Left cardiac atrium (tissue), 4 donors: ENCODE data around the gene LRRC37A3. TPM values are rescaled to one million over a fixed set of nuclear protein-coding genes. Genes with fewer than 3 reads are reported as not detected.
"Not testable (repeated sequence)": the region's sequence is repeated elsewhere in the genome, so short reads cannot be mapped to it uniquely, and the experiment has no call there.

Experiments used
- ATAC-seq, 2 donors: fragments of 200-7000 bp; cut with Tn5 transposase; one replicate each; pipeline ENCODE4 v1.9.1; 2020; ENCODE audit warnings: mild to moderate bottlenecking in 2 of 2, moderate library complexity in 2 of 2
- DNase-seq: peaks from one replicate; pipeline ENCODE4 v3.0.0-alpha.2; 2020
- intact Hi-C, 2 donors: fragments of 100-400 bp; cut with DNase I; formaldehyde crosslinking; loops; one replicate each; pipeline versions ENCODE4 v1.14.1 to v1.15.1; 2022 to 2023
- long read RNA-seq: library from polyadenylated mRNA; unstranded; transcript quantifications from one replicate; pipeline ENCODE4 v2.0.0, GENCODE V29; 2021
- total RNA-seq, 2 donors: library from RNA; stranded (reverse); fragmentation: NEBNext Ultra II Directional; extraction: Animal tissue kit (Norgen Biotek cat#: 25700); gene quantifications; one replicate each; pipeline ENCODE4 v1.2.1, GENCODE V29; 2021
- donor health status: DM: no; HTN: yes; CAD: no.
- donor health status: DM: no; HTN: yes; CAD: no; lungs with severe emphysema.
- donor health status: DM: yes; HTN: yes; CAD: no.
- donor health status: Dilated cardiomyopathy.

LRRC37A3 gene
- 1 to 10 TPM; 3.7 to 9.6 TPM for total RNA-seq
- long read RNA-seq, partial matches to known transcripts: 1 of 3 reads
- long read RNA-seq, other reads (novel, unspliced or antisense): 2 of 3 reads

DNA sequence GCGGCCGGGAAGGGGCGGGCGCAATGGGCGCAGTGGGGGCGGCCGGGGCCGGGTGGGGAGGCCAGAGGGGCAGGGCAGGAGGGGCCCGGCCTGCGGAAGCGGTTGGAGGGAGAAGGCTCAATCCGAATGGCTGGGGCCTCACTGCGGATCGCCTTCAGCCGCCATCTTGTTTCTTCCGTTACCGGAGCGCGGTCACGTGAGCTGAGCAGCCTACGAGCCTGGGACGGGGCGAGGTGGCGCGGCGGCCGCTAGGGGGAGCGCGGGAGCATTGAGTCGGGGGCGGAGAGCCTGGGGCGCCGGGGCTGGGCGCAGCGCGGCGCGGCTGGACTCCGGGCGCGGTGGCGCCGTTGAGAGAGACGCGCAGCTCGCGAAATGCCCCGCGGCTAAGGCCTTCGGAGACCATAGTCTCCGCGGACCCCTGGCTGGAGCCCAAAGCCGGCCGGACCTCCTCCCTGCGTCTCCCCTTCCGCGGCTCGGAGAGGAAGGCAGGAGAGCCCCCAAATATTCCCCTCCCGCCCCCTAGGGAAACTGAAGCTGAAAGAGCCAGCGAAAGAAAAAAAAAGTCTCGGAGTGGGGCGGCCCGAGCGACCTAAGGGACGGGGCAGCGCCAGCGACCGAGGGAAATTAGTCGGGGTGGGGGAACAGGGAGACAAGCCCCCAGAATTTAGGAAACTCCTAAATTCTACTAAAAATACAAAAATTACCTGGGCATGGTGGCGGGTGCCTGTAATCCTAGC lies at the start of gene LRRC37A3:
TSS of gene LRRC37A3 (minus strand) at position 190 of the 737 bp plus-strand sequence. CDS start 22,221 bp downstream, outside the sequence.
- ATAC-seq: peak; percentile 99
- intact Hi-C loops: loop anchor here in 1 of 2 donors (10.0 kb wide), 1 partner anchor 275 kb away; no protein-coding TSS in a partner anchor

DNA sequence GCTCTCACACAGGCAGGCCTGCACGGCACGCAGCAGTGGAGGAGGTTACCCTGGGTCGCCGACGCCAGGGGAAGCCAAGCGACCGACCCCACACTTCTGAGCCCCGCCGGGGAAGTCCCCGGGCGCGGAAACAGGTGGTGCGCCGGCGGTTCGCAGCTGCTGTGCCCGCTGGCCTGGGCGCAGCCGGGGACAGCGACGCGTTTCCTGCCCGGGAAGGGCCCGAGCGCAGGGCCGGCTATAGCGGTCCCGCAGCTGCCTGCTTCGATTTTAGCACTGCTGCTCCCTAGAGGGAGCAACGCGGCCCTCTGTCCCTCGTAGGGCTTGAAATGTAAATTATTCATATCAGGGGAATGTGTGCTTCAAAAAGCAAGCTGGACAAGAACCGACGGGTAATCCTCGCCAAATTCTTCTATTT lies 46.6 kb upstream of the LRRC37A3 start:
- ATAC-seq: peak; percentile 96 to 97
- intact Hi-C loops: not testable (repeated sequence)
- DNase-seq: peak; percentile 70

More for the DNA sequence above, at the start of gene LRRC37A3:
- DNase-seq: peak; percentile 99

DNA sequence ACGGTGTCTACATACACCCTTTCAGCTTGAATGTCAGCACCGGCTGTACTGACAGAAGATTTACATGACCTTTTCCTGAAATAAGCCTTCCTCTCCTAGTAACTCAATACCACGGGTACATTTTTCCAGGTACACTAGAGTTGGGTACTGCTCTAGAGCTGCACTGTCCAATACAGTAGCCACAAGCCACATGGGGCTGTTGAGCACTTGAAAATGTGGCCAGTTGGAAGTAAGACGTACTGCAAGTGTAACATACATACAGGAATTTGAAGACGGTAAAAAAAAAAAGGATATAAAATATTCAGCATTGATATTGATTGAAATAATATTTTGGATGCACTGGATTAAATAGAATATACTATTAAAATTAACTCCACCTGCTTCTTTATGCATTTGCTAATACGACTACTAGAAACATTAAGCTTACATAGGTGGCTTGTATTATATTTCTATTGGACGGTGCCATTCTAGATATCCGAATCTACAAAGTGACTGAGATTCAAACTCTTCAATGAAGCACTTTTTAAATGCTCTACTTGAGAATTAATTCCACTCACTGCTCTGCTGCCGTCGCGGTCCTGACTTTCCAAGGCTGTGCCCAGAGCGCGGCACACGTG lies 46.1 kb upstream of the LRRC37A3 start:
- intact Hi-C loops, DNase-seq, ATAC-seq: not testable (repeated sequence)

DNA sequence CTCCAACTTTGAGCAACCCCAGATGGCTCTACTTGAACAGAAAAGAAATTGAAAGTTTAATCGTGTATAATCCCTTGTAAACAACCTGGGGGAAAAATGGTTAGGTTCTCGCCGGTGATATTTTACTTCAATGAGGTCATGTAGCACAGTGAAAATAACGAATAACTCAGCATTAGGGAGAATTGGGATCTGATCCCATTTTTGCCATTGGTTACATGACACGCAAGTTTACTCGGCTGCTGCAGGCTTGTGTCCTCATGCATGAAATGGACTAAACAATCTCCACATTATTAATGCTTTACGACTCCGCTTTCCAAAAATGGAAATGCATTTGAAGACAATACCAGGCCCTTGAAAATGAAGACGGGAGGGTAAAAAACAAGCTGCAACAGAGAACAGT lies 45.5 kb upstream of the LRRC37A3 start:
- ATAC-seq: no peak
- no peak for DNase-seq
- intact Hi-C loops: no loop called here

DNA sequence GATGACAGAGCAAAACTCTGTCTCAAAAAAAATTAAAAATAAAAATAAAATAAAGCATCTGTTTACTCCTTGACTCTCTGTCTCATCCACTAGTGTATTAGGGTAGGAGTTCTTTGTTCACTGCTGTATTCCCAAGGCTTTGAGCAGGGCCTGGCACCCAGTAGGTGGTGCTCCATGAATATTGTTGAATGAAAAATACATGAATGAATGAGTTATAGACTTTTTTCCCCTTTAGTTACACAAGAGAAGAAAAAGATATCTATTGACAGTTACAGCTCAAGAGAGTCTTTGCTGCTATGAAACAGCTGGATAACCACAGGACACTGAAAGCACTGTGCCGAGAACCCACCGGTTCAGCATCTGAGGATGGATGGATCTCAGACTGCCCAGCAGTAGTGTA lies 44.5 kb upstream of the LRRC37A3 start:
- ATAC-seq, DNase-seq, intact Hi-C loops: not testable (repeated sequence)

DNA sequence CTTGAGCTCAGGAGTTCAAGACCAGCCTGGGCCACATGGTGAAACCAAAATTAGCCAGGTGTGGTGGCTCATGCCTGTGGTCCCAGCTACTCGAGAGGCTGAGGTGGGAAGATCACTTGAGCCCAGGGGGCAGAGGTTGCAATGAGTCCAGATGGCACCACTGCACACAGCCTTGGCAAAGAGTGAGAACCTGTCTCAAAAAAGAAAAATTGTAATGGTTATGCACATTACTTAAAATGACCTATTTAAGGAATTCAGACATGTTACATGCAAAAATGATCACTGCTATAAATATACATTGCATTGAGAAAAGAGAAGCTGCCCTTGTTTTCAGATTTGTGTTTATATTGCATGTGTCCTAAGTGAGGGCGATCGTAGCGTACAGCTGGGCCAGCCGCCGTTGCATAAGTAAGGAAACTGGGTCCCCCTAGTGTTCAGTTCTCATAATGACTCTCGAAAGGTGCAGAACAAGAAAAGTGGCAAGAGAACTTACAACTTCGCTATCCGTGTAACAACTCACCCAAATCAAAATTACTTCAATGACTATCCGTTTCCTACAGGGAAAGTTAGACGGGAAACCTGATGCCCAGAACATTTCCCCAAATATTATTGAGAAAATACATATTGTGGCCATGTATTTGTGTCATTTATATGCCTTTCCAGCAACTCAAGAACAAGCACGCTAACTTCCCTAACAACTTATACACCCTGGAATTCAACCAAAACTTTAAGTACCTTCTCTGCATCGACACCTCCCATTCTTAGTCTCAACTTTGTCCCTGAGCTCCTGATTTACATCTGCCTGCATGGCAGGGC lies 42.5 kb upstream of the LRRC37A3 start:
- intact Hi-C loops, DNase-seq: not testable (repeated sequence)
- peak; percentile 51 to 70 for ATAC-seq

DNA sequence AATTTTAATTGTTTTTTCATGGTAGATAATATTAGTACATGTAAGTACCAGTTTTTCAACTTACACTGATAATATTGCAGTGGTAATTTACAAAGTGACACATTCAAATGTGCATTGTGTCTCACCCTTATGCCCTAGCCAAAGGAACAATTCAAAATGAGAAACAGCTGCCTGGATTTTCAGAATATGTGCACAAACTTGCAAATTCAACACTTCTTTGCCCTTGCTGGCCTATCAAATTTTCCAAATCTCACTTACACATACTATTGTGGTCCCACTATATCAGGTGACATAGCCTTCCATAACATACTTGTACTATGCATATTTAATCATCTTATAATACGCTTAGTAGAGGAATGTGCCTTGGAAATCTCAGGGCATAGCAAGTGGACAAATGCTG lies 32.6 kb upstream of the LRRC37A3 start:
- intact Hi-C loops: no loop called here
- DNase-seq (no peak), ATAC-seq (no peak)

DNA sequence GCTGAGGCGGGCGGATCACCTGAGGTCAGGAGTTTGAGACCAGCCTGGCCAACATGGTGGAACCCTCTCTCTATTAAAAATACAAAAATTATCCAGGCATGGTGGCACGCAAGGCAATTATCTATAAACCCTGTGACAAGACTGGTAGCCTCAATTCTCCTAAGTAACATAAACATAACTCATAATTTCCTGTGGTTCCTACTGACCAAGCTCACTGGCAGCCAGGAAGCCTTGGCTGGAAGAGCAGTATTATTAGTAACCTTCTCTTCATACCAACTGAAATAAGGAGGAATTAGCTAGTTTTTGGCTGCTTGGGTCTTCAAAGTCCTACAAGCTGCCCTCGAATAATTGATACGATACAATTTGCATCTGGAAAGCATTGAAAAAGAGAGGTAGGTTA lies 31.6 kb upstream of the LRRC37A3 start:
- DNase-seq (no peak), ATAC-seq (no peak)
- intact Hi-C loops: no loop called here

DNA sequence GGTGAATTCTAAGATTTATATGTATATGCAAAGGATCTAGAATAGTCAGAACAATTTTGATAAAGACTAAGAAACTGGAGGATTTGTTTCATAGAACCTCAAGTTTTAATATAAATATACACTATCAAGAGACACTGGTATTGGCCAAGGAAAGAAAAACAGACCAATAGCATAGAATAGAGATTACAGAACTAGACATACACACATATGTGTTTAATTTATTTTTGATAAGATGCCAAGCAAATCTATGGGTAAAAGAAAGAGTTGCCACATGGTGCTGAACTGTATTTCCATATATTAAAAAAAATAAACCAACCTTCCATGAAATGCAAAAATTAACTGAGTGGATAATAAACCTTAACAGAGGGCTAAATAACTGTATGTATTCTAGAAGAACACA lies 27.9 kb upstream of the LRRC37A3 start:
- intact Hi-C loops: no loop called here
- ATAC-seq (no peak), DNase-seq (no peak)

DNA sequence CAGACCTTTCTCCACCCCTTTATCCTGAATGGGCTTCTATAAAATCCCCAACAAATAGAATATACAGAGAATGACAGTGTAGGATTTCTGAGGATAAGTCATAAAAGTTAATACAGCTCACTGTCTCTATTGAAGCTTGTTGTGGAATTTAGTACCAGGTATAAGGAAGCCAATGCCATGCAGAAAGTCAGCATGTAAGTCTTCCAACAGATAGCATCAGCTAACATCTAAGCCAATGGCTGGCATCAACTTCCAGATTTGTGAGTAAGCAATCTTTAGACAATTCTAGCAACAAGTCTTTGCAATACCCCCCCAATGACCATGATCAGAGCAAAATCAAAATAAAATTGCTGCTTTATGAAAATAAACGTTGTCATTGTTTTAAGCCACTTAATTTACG lies 22.5 kb upstream of the LRRC37A3 start:
- intact Hi-C loops: no loop called here
- ATAC-seq (no peak), DNase-seq (no peak)

DNA sequence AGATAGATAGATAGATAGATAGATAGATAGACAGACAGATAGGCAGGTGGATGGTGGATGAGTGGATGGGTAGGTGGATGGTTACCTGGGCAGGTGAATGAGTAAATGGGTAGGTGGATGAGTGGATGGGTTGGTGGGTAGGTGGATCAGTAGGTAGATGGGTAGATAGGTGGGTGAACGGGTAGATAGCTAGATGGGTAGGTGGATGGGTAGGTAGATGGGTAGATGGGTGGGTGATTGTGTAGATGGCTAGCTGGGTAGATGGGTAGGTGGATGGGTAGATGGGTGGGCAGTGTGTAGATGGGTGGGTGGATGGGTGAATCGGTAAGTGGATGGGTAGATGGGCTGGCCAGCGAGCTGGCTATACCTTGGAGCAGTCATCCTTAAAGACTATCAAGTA lies 21.8 kb upstream of the LRRC37A3 start:
- ATAC-seq (no peak), DNase-seq (no peak)
- intact Hi-C loops: no loop called here

DNA sequence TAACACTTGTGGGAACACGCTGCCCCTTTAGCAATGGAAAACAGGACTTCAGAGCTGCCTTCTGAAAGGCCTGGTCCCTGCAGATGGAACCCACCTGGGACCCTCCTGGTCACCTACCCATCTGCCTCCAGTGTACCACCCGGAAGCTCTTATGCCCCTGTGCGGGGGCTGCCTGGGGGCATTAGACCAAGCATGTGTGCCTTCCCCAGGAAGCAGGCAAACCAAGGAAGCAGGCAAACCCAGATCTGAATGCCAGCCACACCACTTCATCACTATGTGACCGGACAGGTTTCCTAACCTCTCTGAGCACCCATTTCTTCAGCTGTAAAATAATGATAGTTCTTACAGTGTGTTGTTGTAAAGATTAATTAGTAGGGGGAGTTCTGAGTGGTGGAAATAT lies 20.8 kb upstream of the LRRC37A3 start:
- DNase-seq (no peak), ATAC-seq (no peak)
- intact Hi-C loops: no loop called here

DNA sequence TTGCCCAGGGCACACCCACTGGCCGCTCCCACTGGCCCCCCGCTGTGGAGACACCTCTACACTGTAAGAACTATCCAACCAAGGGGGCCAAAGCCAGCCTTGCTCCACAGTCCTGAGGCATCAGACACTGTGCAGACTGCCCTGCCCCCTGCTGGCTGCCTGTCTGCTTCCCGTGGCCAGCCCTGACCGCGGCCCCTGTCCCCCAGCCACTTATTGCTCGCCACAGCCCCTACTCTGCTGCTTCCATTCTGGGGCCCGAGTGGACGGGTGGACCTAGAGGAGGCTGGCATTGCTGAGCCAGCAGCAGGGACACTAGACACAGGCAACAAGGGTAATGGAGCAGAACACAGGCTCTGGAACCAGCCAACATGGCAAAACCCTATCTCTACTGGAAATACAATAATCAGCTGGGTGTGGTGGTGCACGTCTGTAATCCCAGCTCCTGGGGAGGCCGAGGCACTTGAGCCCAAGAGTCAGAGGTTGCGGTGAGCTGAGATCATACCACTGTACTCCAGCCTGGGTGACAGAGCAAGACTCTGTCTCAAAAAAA lies 19.7 kb upstream of the LRRC37A3 start:
- intact Hi-C loops: no loop called here
- ATAC-seq: peak; percentile 79 to 85
- peak; percentile 55 for DNase-seq

DNA sequence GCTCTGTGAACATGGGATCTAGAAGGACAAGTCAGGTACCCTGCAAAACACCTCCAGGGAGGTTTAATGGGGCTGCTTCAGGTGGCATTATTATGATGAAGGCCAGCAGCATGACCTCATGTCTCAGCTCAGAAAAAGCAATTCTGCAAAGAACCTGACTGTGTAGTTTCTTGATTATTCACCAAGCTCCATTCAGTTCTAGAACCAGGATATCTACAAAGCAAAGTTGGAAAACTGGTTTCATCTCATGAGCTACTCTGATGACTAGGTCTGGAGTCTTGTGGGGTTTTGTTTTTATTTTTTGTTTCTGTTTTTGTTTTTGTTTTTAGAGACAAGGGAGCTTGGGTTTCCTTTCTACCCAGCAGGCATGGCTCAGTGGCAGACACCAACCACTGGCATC lies 19.0 kb upstream of the LRRC37A3 start:
- no peak for ATAC-seq
- DNase-seq: no peak
- intact Hi-C loops: no loop called here

DNA sequence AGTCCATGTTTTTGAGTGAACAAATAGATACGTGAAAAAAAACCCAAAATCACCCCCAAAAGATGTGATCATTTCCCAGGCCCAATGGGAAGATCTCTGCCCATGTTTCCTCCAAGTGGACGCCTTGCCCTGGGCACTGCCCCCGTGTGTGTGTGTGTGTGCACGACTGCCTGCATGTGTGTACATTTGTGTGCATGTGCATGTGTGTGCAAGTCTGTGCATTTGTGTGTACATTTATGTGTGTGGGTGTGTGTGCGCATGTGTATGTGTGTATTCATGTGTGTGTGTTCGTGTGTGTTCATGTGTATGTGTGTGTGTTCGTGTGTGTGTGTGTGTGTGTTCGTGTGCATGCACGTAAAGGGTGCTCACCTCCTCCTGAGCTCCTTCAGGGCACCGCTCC lies 16.8 kb upstream of the LRRC37A3 start:
- intact Hi-C loops: no loop called here
- no peak for DNase-seq
- ATAC-seq: no peak

DNA sequence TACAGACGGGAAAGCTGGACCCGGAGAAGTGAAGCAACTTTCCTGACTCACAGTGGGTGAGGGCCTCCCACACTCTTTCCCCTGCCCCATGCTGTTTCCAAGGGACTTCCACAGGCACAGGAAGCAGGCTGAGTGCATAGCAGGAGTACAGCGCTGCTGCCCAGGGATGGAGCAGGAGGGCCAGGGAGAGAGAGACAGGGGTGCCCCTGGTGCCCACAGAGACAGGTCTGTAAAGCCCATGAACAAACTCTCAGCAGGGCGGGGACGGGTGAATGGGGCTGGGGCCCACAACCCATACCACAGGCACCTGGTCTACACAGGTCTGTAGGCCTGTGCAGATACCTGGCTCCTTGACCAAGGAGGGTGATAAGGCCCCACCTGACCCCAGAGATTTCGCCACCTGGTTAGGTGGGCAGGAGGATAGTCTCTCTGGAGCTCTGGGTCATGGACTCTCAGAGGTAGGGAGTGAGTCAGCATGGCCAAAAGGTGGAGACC lies 15.1 kb upstream of the LRRC37A3 start:
- DNase-seq, ATAC-seq, intact Hi-C loops: not testable (repeated sequence)

DNA sequence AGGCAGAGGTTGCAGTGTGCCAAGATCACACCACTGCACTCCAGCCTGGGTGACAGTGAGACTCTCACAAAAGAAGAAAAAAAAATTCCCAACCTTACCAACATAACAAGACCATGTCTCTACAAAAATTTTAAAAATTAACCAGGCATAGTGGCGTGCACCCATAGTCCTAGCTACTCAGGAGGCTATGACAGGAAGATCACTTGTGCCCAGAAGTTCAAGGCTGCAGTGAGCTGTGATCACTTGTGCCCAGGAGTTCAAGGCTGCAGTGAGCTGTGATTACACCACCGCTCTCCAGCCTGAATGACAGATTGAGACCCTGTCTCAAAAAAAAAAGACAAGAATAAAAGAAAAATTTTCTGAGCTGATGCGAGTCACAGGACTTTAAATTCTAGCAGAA lies 13.6 kb upstream of the LRRC37A3 start:
- ATAC-seq, DNase-seq, intact Hi-C loops: not testable (repeated sequence)

DNA sequence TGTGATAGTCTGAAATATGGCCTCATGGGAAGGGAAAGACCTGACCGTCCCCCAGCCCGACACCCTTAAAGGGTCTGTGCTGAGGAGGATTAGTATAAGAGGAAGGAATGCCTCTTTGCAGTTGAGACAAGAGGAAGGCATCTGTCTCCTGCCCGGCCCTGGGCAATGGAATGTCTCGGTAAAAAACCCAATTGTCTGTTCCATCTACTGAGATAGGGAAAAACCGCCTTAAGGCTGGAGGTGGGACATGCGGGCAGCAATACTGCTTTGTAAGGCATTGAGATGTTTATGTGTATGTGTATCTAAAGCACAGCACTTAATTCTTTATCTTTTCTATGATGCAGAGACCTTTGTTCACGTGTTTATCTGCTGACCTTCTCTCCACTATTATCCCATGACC lies 11.1 kb upstream of the LRRC37A3 start:
- intact Hi-C loops, DNase-seq, ATAC-seq: not testable (repeated sequence)
